GM21381 (cell line): ENCODE data around the gene MARCHF2.
"Not testable (repeated sequence)": the region's sequence is repeated elsewhere in the genome, so short reads cannot be mapped to it uniquely, and the experiment has no call there.

Experiments
- ATAC-seq: cut with Tn5 transposase; IDR thresholded peaks from one replicate; pipeline ENCODE4 v1.9.1; 2021; ENCODE audit warnings: mild to moderate bottlenecking, moderate library complexity; ENCODE audit not compliant: unreplicated experiment

The MARCHF2 gene

GRCh38 chr19:8412783-8413628 lies at the start of gene MARCHF2:
TSS of gene MARCHF2 (plus strand) at chr19:8413305. CDS start at chr19:8421841, 8,536 bp downstream.
- ATAC-seq = peak; percentile 99

- no peak for ATAC-seq
These were observed 49.0 kb upstream of the MARCHF2 start, which contains the start of gene ANGPTL4 for GRCh38 chr19:8363803-8364771. TSS of gene ANGPTL4 (plus strand) at chr19:8364155. CDS start at chr19:8364322, 167 bp downstream.

- ATAC-seq = no peak
These were observed 47.0 kb upstream of the MARCHF2 start for GRCh38 chr19:8366121-8366581.

- no peak for ATAC-seq
These were observed 46.2 kb upstream of the MARCHF2 start for GRCh38 chr19:8366961-8367326.

- ATAC-seq = no peak
These were observed 45.6 kb upstream of the MARCHF2 start for GRCh38 chr19:8367327-8368001.

- ATAC-seq = no peak
These were observed 42.7 kb upstream of the MARCHF2 start for GRCh38 chr19:8370176-8371010.

GRCh38 chr19:8371011-8371804 lies 41.9 kb upstream of the MARCHF2 start:
- no peak for ATAC-seq

- ATAC-seq = no peak
These were observed 39.0 kb upstream of the MARCHF2 start for GRCh38 chr19:8373867-8374813.

GRCh38 chr19:8375766-8376165 lies 37.3 kb upstream of the MARCHF2 start:
- ATAC-seq = not testable (repeated sequence)

- not testable (repeated sequence) for ATAC-seq
These were observed 36.6 kb upstream of the MARCHF2 start for GRCh38 chr19:8376373-8376974.

GRCh38 chr19:8377598-8377997 lies 35.5 kb upstream of the MARCHF2 start:
- no peak for ATAC-seq

GRCh38 chr19:8379156-8379891 lies 33.8 kb upstream of the MARCHF2 start:
- not testable (repeated sequence) for ATAC-seq

GRCh38 chr19:8384569-8384968 lies 28.5 kb upstream of the MARCHF2 start:
- not testable (repeated sequence) for ATAC-seq

- ATAC-seq = not testable (repeated sequence)
These were observed 28.0 kb upstream of the MARCHF2 start for GRCh38 chr19:8385103-8385502.

- ATAC-seq = not testable (repeated sequence)
These were observed 27.5 kb upstream of the MARCHF2 start for GRCh38 chr19:8385566-8385965.

GRCh38 chr19:8386419-8386818 lies 26.7 kb upstream of the MARCHF2 start:
- not testable (repeated sequence) for ATAC-seq

GRCh38 chr19:8386990-8387389 lies 26.1 kb upstream of the MARCHF2 start:
- no peak for ATAC-seq
